Stimulated activated CD8-positive, alpha-beta memory T cell treated with anti-CD3 and anti-CD28 coated beads, Interleukin-7, amount 100 ng/mL, for 1 hour (primary cell): ENCODE measurements around the gene SLC45A1.

Experiments
- DNase-seq, 2 donors: peaks; one replicate each; pipeline ENCODE4 v3.0.0-alpha.2; 2020; ENCODE audit warnings: low read depth in 2 of 2

SLC45A1 gene

GRCh38 chr1:8335246-8335645, 17.3 kb downstream of the SLC45A1 start:
- DNase-seq = no peak

DNA sequence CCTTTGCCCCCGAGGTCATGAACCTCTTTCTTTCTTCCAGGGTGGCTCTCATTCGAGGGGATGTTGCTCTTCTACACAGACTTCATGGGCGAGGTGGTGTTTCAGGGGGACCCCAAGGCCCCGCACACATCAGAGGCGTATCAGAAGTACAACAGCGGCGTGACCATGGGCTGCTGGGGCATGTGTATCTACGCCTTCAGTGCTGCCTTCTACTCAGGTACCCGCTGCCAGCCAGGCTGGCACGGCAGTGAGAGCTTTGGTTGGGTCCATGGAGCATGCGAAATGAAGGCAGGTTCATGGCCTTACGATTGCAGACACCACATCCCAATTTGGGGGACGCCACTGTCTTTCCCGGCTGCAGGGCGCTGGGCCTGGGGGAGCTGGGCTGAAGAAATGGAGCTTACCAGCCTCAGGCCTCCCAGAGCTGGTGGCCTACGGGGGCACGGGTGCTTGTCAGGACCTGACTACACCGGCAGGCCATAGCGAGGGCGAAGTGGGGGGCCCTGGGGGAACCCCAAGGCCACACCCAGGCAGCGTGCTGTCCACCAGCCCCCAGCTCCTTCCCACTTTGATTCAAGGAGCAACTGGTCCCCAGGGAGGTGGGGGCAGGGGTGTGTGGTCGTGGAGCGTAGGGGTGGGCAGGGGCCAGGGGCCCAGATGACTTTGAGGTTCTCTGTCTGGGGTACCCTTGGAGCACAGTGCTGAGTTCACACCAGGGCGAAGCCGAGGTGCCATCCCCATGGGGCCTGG, 20.0 kb downstream of the SLC45A1 start:
- no peak for DNase-seq

DNA sequence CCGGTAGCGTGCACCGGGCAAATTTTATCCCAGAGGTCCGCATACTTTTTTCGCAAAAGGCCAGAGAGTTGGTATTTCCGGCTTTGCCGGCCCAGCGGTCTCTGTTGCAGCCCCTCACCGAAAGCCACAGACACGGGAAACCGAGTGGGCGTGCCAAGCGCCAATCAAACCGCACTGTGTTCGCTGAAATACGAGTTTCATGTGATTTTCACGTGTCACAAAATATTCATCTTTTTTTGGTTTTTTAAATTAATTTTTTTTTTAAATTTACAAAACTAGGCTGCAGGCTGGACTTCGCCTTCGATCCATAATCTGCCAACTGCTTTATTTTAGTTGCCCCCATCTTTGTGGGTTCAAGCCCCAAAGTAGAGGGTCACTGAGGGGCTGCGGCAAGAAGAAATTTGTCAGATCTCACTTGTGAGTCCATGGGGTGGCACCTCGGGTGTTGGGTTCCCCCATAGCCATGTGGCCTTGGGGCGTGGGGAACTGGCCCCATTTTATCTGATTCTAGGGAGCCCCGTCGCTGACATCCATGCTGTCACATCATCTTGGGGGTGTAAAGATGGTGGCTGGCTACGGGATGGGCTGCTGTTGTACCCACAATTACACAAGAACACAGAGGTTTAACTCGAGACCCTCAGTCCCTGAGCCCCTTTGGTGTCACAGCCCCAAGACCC, 20.8 kb downstream of the SLC45A1 start:
- DNase-seq = no peak

DNA sequence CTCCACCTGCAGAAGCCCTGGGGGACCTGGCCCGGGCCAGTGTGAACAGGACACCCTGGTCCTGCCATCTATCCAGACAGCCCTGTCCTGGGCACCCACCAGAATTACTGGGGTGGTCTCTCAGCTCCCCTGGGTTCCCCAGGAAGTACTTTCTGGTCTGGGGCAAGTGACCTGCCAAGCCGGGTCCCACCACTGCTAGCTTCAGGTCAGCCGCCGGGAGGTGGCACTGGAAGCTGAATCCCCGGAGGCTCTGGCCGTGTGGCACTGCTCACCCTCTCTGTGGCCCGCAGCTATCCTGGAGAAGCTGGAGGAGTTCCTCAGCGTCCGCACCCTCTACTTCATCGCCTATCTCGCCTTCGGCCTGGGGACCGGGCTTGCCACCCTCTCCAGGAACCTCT, 21.3 kb downstream of the SLC45A1 start:
- DNase-seq = no peak

- DNase-seq = no peak
Observed at GRCh38 chr1:8340448-8340847, 22.5 kb downstream of the SLC45A1 start.

- no peak for DNase-seq
Observed at GRCh38 chr1:8342325-8342724, 24.4 kb downstream of the SLC45A1 start.

DNA sequence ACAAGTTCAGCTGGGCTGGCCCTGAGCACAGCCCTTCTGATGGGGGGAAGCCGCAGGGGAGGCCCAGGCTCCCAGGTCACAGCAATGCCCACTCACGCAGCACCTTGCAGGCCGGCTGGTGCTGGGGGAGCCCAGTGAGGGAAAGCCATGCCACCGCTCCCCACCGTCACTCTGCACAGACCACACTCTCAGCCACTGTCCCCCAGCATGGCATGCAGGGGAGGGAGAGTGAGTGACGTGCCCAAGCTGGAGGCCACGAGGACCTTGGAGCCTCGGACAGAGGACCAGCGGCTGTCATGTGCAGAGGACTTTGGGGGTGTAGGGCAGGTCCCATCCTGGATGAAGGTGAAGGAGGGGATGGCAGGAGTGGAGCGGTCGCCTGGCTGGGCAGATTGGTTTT, 25.1 kb downstream of the SLC45A1 start:
- no peak for DNase-seq

DNA sequence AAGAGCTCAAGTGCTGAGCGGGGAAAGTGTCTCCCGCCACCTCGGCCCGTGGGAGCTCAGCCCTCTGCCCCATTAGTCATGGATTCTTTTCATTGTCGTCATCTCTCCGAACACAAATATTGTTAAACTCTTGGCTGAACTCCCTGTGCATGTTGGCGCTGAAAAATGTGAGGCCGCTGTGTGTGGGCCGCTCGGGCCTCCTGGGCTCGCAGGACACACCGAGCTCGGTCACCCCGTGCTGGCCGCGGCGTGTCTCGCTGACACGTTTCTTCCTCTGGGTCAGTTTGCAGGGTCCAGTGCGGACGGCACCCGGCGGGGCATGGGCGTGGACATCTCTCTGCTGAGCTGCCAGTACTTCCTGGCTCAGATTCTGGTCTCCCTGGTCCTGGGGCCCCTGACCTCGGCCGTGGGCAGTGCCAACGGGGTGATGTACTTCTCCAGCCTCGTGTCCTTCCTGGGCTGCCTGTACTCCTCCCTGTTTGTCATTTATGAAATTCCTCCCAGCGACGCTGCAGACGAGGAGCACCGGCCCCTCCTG, 25.6 kb downstream of the SLC45A1 start:
- DNase-seq = no peak

- DNase-seq = no peak
Observed at GRCh38 chr1:8344893-8345507, 27.1 kb downstream of the SLC45A1 start.

- DNase-seq = no peak
Observed at GRCh38 chr1:8345621-8346415, 27.9 kb downstream of the SLC45A1 start.

DNA sequence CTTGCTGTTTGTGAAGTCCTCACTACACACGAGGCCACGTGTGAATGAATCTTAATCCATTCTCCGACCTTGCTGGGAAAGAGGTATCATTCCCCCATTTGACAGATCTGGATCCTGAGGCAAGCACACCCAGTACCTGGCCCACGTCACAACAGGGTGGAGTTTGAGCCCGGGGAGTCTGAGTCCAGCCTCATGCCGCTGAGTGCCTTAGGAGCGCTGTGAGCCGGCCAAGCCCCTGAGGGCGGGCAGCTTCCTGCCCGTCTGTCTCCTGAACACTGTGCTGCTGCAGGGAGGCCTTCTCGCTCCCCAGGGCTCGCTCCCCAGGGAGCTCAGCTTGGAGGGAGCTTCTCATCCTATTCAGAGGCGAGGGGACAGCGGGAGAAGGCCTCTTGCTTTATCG, 29.7 kb downstream of the SLC45A1 start:
- no peak for DNase-seq

GRCh38 chr1:8348047-8348776, 30.3 kb downstream of the SLC45A1 start:
- DNase-seq = no peak

DNA sequence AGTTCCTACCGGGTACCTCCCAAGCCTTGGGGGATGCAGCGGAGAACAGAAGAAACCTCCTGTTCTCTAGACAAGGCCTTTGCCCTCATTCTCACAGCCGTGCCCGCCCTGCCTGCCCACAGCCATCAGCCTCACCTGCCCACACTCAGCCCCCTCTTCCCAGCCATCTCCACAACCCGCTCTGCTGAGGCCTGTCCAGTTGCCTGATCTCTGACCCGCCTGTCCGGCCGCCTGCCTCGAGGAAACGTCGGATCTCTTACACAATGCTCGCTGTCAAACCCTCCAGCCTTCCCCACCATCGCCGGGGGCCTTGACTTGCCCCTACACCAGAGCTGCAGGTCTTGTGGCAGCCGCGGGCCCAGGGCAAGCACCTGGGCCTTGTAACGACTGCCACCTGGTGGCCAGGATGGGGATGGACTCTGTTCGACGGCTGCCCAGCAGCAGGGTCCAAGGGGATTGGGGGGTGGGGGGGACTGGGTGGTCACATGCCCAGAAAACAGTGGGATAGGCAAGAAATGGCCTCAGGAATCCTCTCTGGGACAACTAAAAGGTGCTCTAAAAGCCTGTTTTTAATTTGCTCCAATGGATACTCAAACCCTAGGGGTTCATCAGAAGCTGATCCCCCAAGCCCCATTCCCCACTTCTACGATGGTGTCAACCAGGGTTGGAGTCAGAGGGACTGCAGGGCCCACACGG, 31.0 kb downstream of the SLC45A1 start:
- peak; percentile 32 to 52 for DNase-seq

DNA sequence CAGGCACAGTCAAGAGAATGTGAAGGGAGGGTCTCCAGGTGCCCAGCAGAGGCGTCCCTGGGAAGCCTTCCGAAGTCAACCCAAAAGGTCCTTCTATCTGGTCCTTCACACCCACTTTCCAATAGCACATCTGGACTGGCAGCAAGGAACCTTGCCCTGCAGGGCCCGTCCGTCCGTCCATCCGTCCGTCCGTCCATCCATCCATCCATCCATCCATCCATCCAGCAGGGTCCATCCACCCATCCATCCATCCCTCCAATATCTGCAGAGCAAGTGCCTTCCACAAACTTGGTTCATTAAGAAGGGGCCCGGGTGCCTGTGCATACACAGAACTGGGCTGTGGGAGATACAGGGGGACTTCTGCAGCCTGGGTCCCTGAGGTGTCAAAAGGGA, 31.6 kb downstream of the SLC45A1 start:
- DNase-seq = no peak

DNA sequence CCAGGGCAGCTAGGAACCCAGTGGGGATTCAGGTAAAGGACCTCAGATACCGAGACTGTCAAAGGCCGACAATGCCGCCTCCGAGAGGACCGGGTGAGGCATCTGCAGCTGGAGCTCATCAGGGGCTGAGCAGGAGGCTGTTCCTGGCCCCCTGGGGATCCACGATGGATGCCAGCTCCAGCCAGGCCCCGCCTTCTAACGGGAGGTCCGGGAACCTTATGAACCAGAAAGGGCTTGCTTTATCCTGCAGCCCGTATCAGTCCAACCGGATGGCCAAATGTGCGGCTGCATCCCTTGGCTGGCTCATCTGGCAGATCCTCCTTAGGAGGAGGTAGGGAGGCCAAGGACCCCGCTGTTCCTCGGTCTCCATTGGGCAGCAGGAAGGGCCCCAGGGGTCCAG, 32.0 kb downstream of the SLC45A1 start:
- no peak for DNase-seq

DNA sequence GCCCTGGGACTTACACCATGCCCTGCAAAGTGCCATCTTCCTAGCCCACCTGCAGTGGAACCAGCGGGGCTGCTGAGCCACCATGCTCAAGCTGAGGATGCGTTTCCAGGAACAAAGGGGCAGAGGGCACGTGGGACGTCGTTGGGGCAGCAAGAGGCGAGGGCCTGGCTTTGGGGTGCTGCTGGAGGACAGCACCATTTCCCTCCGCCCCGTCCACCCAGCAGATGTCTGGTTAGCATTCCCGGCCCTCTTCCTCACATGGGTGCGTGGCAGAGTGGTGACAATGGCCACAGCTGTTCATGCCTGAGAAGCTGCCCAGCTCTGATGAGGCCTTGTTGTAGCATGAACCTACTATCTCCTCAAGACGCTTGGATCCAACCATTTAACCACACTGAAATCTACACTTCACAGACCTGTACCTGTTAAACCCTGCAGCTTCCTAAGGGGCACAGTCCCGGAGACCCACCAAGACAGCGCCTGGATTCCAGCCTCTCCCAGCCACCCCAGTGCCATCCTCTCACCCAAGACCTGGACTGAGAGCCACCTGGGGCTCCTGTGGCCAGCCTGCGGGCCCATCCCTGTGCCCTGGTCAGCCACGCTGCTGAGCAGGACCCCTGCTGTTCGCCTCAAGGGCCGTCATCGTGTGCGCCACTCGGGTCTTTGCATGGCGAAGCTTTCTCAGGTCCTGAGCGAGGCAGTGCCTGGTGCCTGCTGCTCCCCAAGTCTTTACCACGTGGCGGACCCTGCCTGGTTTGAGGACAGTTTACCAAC, 33.2 kb downstream of the SLC45A1 start:
- DNase-seq = no peak

DNA sequence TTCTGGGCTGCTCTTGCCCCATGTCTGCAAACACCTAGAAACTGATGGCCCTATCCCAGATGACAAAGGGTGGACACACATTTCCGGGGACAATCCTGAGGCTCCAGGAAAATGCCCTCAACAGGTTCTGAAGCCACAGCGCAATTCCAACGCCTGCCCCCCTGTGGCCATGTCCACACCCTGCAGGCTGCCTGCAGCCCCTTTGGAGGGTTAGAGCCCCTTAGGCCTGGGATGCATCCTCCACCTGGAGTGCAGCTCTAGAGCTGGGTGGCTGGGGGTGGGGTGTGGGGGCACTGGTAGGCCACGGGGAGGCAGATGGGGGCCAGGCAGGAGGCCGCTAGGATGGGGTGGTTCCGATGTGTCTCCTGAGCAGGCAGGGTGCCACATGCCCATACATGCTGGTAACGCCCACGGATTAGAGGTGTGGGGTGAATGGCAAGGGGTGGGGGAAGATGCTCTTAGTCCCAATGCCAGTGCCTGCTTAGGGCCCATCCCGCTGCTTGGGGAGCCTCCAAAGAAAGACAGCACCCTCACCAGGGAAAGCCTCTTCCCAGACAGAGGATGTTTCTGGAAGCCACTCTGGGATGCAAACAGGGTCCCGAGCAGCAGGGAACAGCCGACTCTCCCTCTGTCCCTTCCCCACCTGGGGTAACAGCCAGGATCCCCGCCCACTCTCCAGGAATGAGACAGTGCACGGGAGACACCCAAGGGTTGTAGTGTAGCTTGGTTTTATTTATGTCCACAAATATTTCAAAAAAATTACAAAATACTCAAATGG, 34.0 kb downstream of the SLC45A1 start:
- DNase-seq = no peak

GRCh38 chr1:8352471-8352845, 34.5 kb downstream of the SLC45A1 start:
- DNase-seq = no peak
